GM18951 (cell line): ENCODE results near the gene RELA.

Experiments
- POLR2A ChIP-seq: IDR thresholded peaks from 4 replicates; pipeline ENCODE4 v1.6.1; 2011; ENCODE audit warnings: mild to moderate bottlenecking; ENCODE audit not compliant: insufficient read length, insufficient read depth; ENCODE audit errors: extremely low read depth
- in situ Hi-C: fragments of 300-500 bp; cut with MboI; formaldehyde crosslinking; loops from one replicate; pipeline ENCODE4 v1.12.0; 2022; ENCODE audit warnings: low sequenced_read_pairs, mixed read lengths, inconsistent platforms; ENCODE audit not compliant: unreplicated experiment

RELA gene

GRCh38 chr11:65649656-65650546, 12.8 kb downstream of the RELA start:
- TF ChIP-seq POLR2A, result no peak
- in situ Hi-C loops, result no loop called here

- no peak for TF ChIP-seq POLR2A
- in situ Hi-C loops, result no loop called here
Measured at GRCh38 chr11:65648997-65649493, 13.7 kb downstream of the RELA start.

GRCh38 chr11:65646958-65647701, 15.6 kb downstream of the RELA start:
- peak; percentile 1 for TF ChIP-seq POLR2A
- in situ Hi-C loops, result no loop called here

- in situ Hi-C loops, result no loop called here
- TF ChIP-seq POLR2A, result no peak
Measured at GRCh38 chr11:65646288-65646957, 16.3 kb downstream of the RELA start.

GRCh38 chr11:65645710-65646109, 17.0 kb downstream of the RELA start:
- TF ChIP-seq POLR2A, result no peak
- in situ Hi-C loops, result no loop called here

- in situ Hi-C loops, result no loop called here
- no peak for TF ChIP-seq POLR2A
Measured at GRCh38 chr11:65644837-65645236, 17.9 kb downstream of the RELA start.

GRCh38 chr11:65643971-65644370, 18.7 kb downstream of the RELA start:
- in situ Hi-C loops, result no loop called here

GRCh38 chr11:65642014-65642671, 20.6 kb downstream of the RELA start:
- in situ Hi-C loops, result no loop called here
- TF ChIP-seq POLR2A, result no peak

More at GRCh38 chr11:65643971-65644370, 18.7 kb downstream of the RELA start:
- no peak for TF ChIP-seq POLR2A

GRCh38 chr11:65641297-65642013, 21.3 kb downstream of the RELA start:
- in situ Hi-C loops, result no loop called here
- TF ChIP-seq POLR2A, result no peak

- in situ Hi-C loops, result no loop called here
- peak; percentile 20 for TF ChIP-seq POLR2A
Measured at GRCh38 chr11:65640483-65641296, 22.0 kb downstream of the RELA start.
